ENCODE results near the gene FNTB. TPM values are rescaled to one million over a fixed set of nuclear protein-coding genes. Genes with fewer than 3 reads are reported as not detected.

The FNTB gene
- total and polyA plus RNA-seq, 2 donors (not counting 3 experiments of a cell fraction or from before 2014, with no cell fraction given) = 21.0 to 21.6 TPM

DNA sequence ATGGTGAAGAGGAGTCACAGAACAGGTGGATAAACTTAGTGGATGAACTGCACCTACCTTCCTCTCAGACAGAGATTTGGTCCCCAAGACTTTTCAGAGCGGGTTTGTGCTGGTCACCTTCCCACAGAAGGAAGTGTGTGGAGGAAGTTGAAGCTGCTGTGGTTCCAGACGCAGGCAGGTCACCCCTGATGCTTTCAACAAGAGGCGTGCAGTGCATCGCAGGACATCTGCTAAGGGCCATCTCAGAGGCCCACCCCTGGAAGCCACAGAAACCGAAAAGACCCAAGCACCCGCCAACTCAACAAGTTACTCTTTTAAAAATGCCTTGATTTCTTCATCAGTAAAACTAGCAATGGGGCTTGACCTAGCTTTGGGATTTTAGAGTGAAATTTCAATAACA, 43.1 kb upstream of the FNTB start:
- H3K4me1 ChIP-seq (ENCODE audit: control insufficient read depth, extremely low read depth, insufficient read depth, low read length) = no peaks in the 10 kb centered on the region
- H3K9me1 ChIP-seq (replicated peaks; ENCODE audit: control insufficient read depth, extremely low read depth, insufficient read depth, low read length) = no peaks in the 10 kb centered on the region
- H3K27me3 ChIP-seq (ENCODE audit: control insufficient read depth in 2 of 2, insufficient read depth in 2 of 2, low read length in 2 of 2) = no peaks in the 10 kb centered on the region
- DNase-seq (ENCODE audit: low read depth, low spot score) = no peak
- H3K9ac ChIP-seq (replicated peaks; ENCODE audit: extremely low read depth, insufficient read depth, low read length) = no peak overlapping the region
- H3K9me3 ChIP-seq (replicated peaks; ENCODE audit: control insufficient read depth, insufficient read depth, low read length) = no peaks in the 10 kb centered on the region
- H4K20me1 ChIP-seq (replicated peaks; ENCODE audit: control insufficient read depth, extremely low read depth, insufficient read depth, low read length) = no peaks in the 10 kb centered on the region
- POLR2A ChIA-PET = no interaction called here
- BruUV-seq (replicated peaks) = no TSS peak
- H3K36me3 ChIP-seq (ENCODE audit: control insufficient read depth in 2 of 2, extremely low read depth in 1 of 2, insufficient read depth in 2 of 2, low read length in 2 of 2) = peaks cover 0 to 10% of the 10 kb centered on the region in 2 experiments
- no peak for FAIRE-seq
- intact Hi-C loops (cut with micrococcal nuclease) (no loop called here), dilution Hi-C loops (cut with MboI; ENCODE audit: extremely low pct_ligation_motif_present, low sequenced_read_pairs) (no loop called here)
- H3K79me2 ChIP-seq (ENCODE audit: control insufficient read depth, insufficient read depth, low read length) = no peaks in the 10 kb centered on the region
- H2AFZ ChIP-seq (ENCODE audit: low read depth, low read length) = no peak overlapping the region
- H3K27ac ChIP-seq (ENCODE audit: insufficient read depth, low read depth, low read length) = no peak overlapping the region
- no peak for TF ChIP-seq GATA2 (IDR thresholded peaks at IDR 0.05; ENCODE audit: insufficient read depth, insufficient read length, low read depth, low read length)
- no peak for TF ChIP-seq EZH2 (IDR thresholded peaks at IDR 0.05; ENCODE audit: borderline replicate concordance, low read depth, low read length, severe bottlenecking)
- no peak for TF ChIP-seq POLR2AphosphoS5 (IDR thresholded peaks at IDR 0.05; ENCODE audit: insufficient read depth, low read depth, low read length)
- no peak for TF ChIP-seq FOS (IDR thresholded peaks at IDR 0.05; ENCODE audit: borderline replicate concordance, insufficient read depth, low read length)
- TF ChIP-seq JUN (IDR thresholded peaks at IDR 0.05; ENCODE audit: borderline replicate concordance, insufficient read depth, insufficient read length, low read depth) = no peak
- TF ChIP-seq MAX (IDR thresholded peaks at IDR 0.05; ENCODE audit: insufficient read depth, insufficient read length) = no peak
- no peak for TF ChIP-seq POLR2A (IDR thresholded peaks at IDR 0.05; ENCODE audit: low read depth, low read length)
- no peak for TF ChIP-seq MYC (IDR thresholded peaks at IDR 0.05; ENCODE audit: low read depth, low read length)
- no peak for TF ChIP-seq CTCF (IDR thresholded peaks at IDR 0.05; ENCODE audit: extremely low read depth in 1 of 2, insufficient read depth in 1 of 2, low read depth in 1 of 2, low read length in 2 of 2)
- H3K4me3 ChIP-seq (replicated peaks in 1 of 3; ENCODE audit: insufficient read depth in 1 of 3, low read depth in 1 of 3, low read length in 3 of 3) = no peak overlapping the region
- CTCF ChIA-PET = interaction anchor here (1.2 kb wide), 1 partner anchor 7 kb away, joined by 4 read pairs; no protein-coding TSS in a partner anchor
- no peak overlapping the region for H3K4me2 ChIP-seq (ENCODE audit: insufficient read depth, low read length)

Data from endothelial cell of umbilical vein (primary cell).